Panc1 (cell line): ENCODE results near the gene CHSY1.

Source experiments
- POLR2AphosphoS5 ChIP-seq: IDR thresholded peaks from 2 replicates; pipeline ENCODE4 v1.6.1; 2012; ENCODE audit warnings: mild to moderate bottlenecking, low read depth, low read length, moderate library complexity
- SIN3A ChIP-seq: IDR thresholded peaks from 2 replicates; pipeline ENCODE4 v1.6.1; 2012; ENCODE audit warnings: low read depth, mild to moderate bottlenecking, low read length, moderate library complexity, borderline replicate concordance; ENCODE audit not compliant: insufficient read depth
- TCF7L2 ChIP-seq: IDR thresholded peaks from 2 replicates; pipeline ENCODE4 v1.6.1; 2011; ENCODE audit warnings: mild to moderate bottlenecking, low read depth, low read length, inconsistent platforms
- TF ChIP-seq, protein P1 (sequence below): fragments of 450-650 bp; IDR thresholded peaks from 2 replicates; pipeline ENCODE4 v1.5.1; 2017; ENCODE audit warnings: mild to moderate bottlenecking
- TF ChIP-seq, protein P2 (sequence below), 2 experiments: IDR thresholded peaks; 2 replicates each; pipeline ENCODE4 v1.6.1; 2011 to 2012; ENCODE audit warnings: low read depth in 2 of 2, control low read depth in 1 of 2, low read length in 1 of 2, mild to moderate bottlenecking in 1 of 2, moderate library complexity in 1 of 2; ENCODE audit not compliant: insufficient read depth in 1 of 2

DNA sequence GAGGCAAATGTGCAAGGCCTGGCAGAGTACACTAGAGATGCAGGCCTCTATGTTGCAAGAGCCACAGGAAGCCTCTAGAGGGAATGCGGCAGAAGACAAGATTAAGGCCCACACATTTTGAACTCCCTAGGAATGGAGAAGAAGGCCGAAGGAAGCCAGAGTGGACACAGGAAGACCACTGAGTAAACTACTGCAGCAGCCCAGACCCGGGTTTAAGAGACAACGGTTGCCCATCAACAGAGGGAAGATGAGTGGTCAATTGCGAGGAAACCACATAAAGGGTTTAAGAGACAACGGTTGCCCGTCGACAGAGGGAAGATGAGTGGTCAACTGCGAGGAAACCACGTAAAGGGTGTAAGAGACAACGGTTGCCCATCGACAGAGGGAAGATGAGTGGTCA is 14.6 kb downstream of the CHSY1 start:
- TF ChIP-seq POLR2AphosphoS5 = no peak
- TF ChIP-seq, protein P1, sequence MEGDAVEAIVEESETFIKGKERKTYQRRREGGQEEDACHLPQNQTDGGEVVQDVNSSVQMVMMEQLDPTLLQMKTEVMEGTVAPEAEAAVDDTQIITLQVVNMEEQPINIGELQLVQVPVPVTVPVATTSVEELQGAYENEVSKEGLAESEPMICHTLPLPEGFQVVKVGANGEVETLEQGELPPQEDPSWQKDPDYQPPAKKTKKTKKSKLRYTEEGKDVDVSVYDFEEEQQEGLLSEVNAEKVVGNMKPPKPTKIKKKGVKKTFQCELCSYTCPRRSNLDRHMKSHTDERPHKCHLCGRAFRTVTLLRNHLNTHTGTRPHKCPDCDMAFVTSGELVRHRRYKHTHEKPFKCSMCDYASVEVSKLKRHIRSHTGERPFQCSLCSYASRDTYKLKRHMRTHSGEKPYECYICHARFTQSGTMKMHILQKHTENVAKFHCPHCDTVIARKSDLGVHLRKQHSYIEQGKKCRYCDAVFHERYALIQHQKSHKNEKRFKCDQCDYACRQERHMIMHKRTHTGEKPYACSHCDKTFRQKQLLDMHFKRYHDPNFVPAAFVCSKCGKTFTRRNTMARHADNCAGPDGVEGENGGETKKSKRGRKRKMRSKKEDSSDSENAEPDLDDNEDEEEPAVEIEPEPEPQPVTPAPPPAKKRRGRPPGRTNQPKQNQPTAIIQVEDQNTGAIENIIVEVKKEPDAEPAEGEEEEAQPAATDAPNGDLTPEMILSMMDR = no peak
- TF ChIP-seq, protein P2, sequence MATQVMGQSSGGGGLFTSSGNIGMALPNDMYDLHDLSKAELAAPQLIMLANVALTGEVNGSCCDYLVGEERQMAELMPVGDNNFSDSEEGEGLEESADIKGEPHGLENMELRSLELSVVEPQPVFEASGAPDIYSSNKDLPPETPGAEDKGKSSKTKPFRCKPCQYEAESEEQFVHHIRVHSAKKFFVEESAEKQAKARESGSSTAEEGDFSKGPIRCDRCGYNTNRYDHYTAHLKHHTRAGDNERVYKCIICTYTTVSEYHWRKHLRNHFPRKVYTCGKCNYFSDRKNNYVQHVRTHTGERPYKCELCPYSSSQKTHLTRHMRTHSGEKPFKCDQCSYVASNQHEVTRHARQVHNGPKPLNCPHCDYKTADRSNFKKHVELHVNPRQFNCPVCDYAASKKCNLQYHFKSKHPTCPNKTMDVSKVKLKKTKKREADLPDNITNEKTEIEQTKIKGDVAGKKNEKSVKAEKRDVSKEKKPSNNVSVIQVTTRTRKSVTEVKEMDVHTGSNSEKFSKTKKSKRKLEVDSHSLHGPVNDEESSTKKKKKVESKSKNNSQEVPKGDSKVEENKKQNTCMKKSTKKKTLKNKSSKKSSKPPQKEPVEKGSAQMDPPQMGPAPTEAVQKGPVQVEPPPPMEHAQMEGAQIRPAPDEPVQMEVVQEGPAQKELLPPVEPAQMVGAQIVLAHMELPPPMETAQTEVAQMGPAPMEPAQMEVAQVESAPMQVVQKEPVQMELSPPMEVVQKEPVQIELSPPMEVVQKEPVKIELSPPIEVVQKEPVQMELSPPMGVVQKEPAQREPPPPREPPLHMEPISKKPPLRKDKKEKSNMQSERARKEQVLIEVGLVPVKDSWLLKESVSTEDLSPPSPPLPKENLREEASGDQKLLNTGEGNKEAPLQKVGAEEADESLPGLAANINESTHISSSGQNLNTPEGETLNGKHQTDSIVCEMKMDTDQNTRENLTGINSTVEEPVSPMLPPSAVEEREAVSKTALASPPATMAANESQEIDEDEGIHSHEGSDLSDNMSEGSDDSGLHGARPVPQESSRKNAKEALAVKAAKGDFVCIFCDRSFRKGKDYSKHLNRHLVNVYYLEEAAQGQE (IDR thresholded peaks at IDR 0.05; ENCODE audit: insufficient read depth in 1 of 2, low read depth in 2 of 2, low read length in 1 of 2) = no peak
- TF ChIP-seq SIN3A = no peak
- no peak for TF ChIP-seq TCF7L2
